HepG2 (cell line): ENCODE measurements around the gene CAPN11.

Source experiments
- ARNT ChIP-seq: fragments of 450-650 bp; IDR thresholded peaks from 2 replicates; pipeline ENCODE4 v1.6.1; 2017
- ARNT2 ChIP-seq: sonication (generic); formaldehyde crosslinking; IDR thresholded peaks from 2 replicates; pipeline ENCODE4 v1.8.0; 2022; ENCODE audit warnings: mild to moderate bottlenecking, low read depth, missing genetic modification reagents, moderate library complexity
- CTCF ChIP-seq: sonication (generic); formaldehyde crosslinking; IDR thresholded peaks from 2 replicates; pipeline ENCODE4 v1.5.0; 2020; ENCODE audit warnings: mild to moderate bottlenecking, missing genetic modification reagents, moderate library complexity
- DPF2 ChIP-seq: sonication (generic); formaldehyde crosslinking; IDR thresholded peaks from 2 replicates; pipeline ENCODE4 v1.4.0; 2020; ENCODE audit warnings: mild to moderate bottlenecking, low read depth, missing genetic modification reagents, borderline replicate concordance
- HDAC2 ChIP-seq: sonication (generic); formaldehyde crosslinking; IDR thresholded peaks from 2 replicates; pipeline ENCODE4 v1.4.0; 2020; ENCODE audit warnings: missing genetic modification reagents
- HMGA1 ChIP-seq: sonication (generic); formaldehyde crosslinking; conservative IDR thresholded peaks from 2 replicates; pipeline ENCODE4 v1.4.0; 2020; ENCODE audit warnings: missing genetic modification reagents
- IKZF1 ChIP-seq: fragments of 450-650 bp; IDR thresholded peaks from 2 replicates; pipeline ENCODE4 v1.7.1; 2016
- KDM6A ChIP-seq: IDR thresholded peaks from 2 replicates; pipeline ENCODE4 v1.6.1; 2016; ENCODE audit warnings: low read depth
- POLR2A ChIP-seq, 2 experiments: IDR thresholded peaks; 2 replicates each; pipeline ENCODE4 v1.6.1; 2011; ENCODE audit warnings: low read depth in 2 of 2, low read length in 2 of 2, mild to moderate bottlenecking in 1 of 2, moderate library complexity in 1 of 2; ENCODE audit not compliant: insufficient read depth in 1 of 2
- RNF219 ChIP-seq: sonication (generic); formaldehyde crosslinking; IDR thresholded peaks from 2 replicates; pipeline ENCODE4 v1.5.0; 2020; ENCODE audit warnings: mild to moderate bottlenecking, missing genetic modification reagents
- SP1 ChIP-seq, 2 experiments: fragments of 450-650 bp in 1 of 2; sonication (generic) in 1 of 2; formaldehyde crosslinking in 1 of 2; IDR thresholded peaks; 2 replicates each; pipeline versions ENCODE4 v1.4.0 to v1.6.1; 2016 to 2020; ENCODE audit warnings: missing genetic modification reagents in 1 of 2
- TF ChIP-seq, protein P1 (sequence below): sonication (generic); formaldehyde crosslinking; IDR thresholded peaks from 2 replicates; pipeline ENCODE4 v1.8.1; 2022; ENCODE audit warnings: mild to moderate bottlenecking, missing genetic modification reagents

- TF ChIP-seq HMGA1 (CRISPR knock-in tag), result no peak
- no peak for TF ChIP-seq ARNT2 (CRISPR knock-in tag)
- TF ChIP-seq CTCF, result no peak
- TF ChIP-seq, protein P1, sequence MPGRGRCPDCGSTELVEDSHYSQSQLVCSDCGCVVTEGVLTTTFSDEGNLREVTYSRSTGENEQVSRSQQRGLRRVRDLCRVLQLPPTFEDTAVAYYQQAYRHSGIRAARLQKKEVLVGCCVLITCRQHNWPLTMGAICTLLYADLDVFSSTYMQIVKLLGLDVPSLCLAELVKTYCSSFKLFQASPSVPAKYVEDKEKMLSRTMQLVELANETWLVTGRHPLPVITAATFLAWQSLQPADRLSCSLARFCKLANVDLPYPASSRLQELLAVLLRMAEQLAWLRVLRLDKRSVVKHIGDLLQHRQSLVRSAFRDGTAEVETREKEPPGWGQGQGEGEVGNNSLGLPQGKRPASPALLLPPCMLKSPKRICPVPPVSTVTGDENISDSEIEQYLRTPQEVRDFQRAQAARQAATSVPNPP (CRISPR knock-in tag), result no peak
- TF ChIP-seq HDAC2 (CRISPR knock-in tag), result no peak
- no peak for TF ChIP-seq DPF2 (CRISPR knock-in tag)
- no peak for TF ChIP-seq RNF219 (CRISPR knock-in tag)
- no peak for TF ChIP-seq SP1 (IDR thresholded peaks at IDR 0.05)
- no peak for TF ChIP-seq SP1 (CRISPR knock-in tag; IDR thresholded peaks at IDR 0.05)
- TF ChIP-seq KDM6A, result no peak
- TF ChIP-seq ARNT, result no peak
- TF ChIP-seq POLR2A (IDR thresholded peaks at IDR 0.05; ENCODE audit: insufficient read depth in 1 of 2, low read depth in 2 of 2, low read length in 2 of 2), result no peak
- no peak for TF ChIP-seq IKZF1
Observed at GRCh38 chr6:44220913-44221290, 62.3 kb downstream of the CAPN11 start.
